Neural cell (in vitro differentiated cells): ENCODE data around the gene TTLL4. TPM values are rescaled to one million over a fixed set of nuclear protein-coding genes. Genes with fewer than 3 reads are reported as not detected.

Experiments
- H2AFZ ChIP-seq: fragments of 200-600, 300-800 bp; sonication (generic), shearing (Covaris generic); 2 replicates; pipeline ENCODE4 v1.6.0; 2014; ENCODE audit warnings: low read depth, mild to moderate bottlenecking, antibody characterized with exemption, low read length, moderate library complexity
- H3F3A ChIP-seq: fragments of 200-600 bp; shearing (Covaris generic); 2 replicates; pipeline ENCODE4 v1.6.1; 2016; ENCODE audit warnings: mild to moderate bottlenecking, moderate library complexity, mixed read lengths, antibody characterized with exemption, low read length; ENCODE audit not compliant: insufficient read depth, poor library complexity, severe bottlenecking
- H3K27ac ChIP-seq: fragments of 200-600, 300-800 bp; sonication (generic), shearing (Covaris generic); 2 replicates; pipeline ENCODE4 v1.5.1; 2014; ENCODE audit warnings: mild to moderate bottlenecking, low read length, moderate library complexity
- H3K27me3 ChIP-seq: fragments of 300-800, 200-600 bp; sonication (generic), shearing (Covaris generic); 2 replicates; pipeline ENCODE4 v1.6.0; 2014; ENCODE audit warnings: mild to moderate bottlenecking, low read depth, low read length, moderate library complexity; ENCODE audit not compliant: insufficient read depth
- H3K36me3 ChIP-seq: fragments of 300-800, 200-600 bp; sonication (generic), shearing (Covaris generic); 2 replicates; pipeline ENCODE4 v1.5.1; 2014; ENCODE audit warnings: mild to moderate bottlenecking, antibody characterized with exemption, low read length, moderate library complexity; ENCODE audit not compliant: insufficient read depth
- H3K4me2 ChIP-seq: fragments of 300-800, 200-600 bp; sonication (generic), shearing (Covaris generic); 2 replicates; pipeline ENCODE4 v1.6.0; 2014; ENCODE audit warnings: mild to moderate bottlenecking, low read length
- H3K4me3 ChIP-seq: fragments of 300-800, 200-600 bp; sonication (generic), shearing (Covaris generic); 2 replicates; pipeline ENCODE4 v1.5.1; 2014; ENCODE audit warnings: mild to moderate bottlenecking, low read length, moderate library complexity
- H3K79me2 ChIP-seq: fragments of 200-600 bp; shearing (Covaris generic); replicated peaks from 2 replicates; pipeline ENCODE4 v1.6.0; 2014; ENCODE audit warnings: mild to moderate bottlenecking, low read length, moderate library complexity; ENCODE audit not compliant: insufficient read depth
- H3K9ac ChIP-seq: fragments of 300-800, 200-600 bp; sonication (generic), shearing (Covaris generic); 2 replicates; pipeline ENCODE4 v1.6.1; 2016; ENCODE audit warnings: mild to moderate bottlenecking, low read length, mixed read lengths
- H3K9me2 ChIP-seq: fragments of 200-600 bp; shearing (Covaris generic); 2 replicates; pipeline ENCODE4 v1.6.1; 2016; ENCODE audit warnings: mild to moderate bottlenecking, low read length, mixed read lengths; ENCODE audit not compliant: insufficient read depth
- H3K9me3 ChIP-seq: fragments of 200-600, 300-800 bp; sonication (generic), shearing (Covaris generic); 2 replicates; pipeline ENCODE4 v1.6.1; 2016; ENCODE audit warnings: mild to moderate bottlenecking, mixed run types, low read length, moderate library complexity, mixed read lengths
- H4K20me1 ChIP-seq: fragments of 200-600 bp; shearing (Covaris generic); 2 replicates; pipeline ENCODE4 v1.6.1; 2016; ENCODE audit warnings: mild to moderate bottlenecking, mixed run types; ENCODE audit not compliant: insufficient read depth
- CTCF ChIP-seq: fragments of 450-650 bp; IDR thresholded peaks from 2 replicates; pipeline ENCODE4 v1.5.1; 2014; ENCODE audit warnings: antibody characterized with exemption, mild to moderate bottlenecking, moderate library complexity; ENCODE audit not compliant: poor library complexity, severe bottlenecking
- EP300 ChIP-seq: fragments of 450-650 bp; conservative IDR thresholded peaks from 2 replicates; pipeline ENCODE4 v1.6.1; 2014; ENCODE audit warnings: antibody characterized with exemption, mild to moderate bottlenecking, moderate library complexity; ENCODE audit not compliant: poor library complexity, severe bottlenecking
- EZH2 ChIP-seq: fragments of 200-600, 300-800 bp; shearing (Covaris generic), sonication (generic); IDR thresholded peaks from 2 replicates; pipeline ENCODE4 v1.6.1; 2014; ENCODE audit warnings: antibody characterized with exemption, low read length, borderline replicate concordance, mild to moderate bottlenecking; ENCODE audit not compliant: insufficient read depth, poor library complexity, severe bottlenecking
- MXI1 ChIP-seq: fragments of 450-650 bp; conservative IDR thresholded peaks from 2 replicates; pipeline ENCODE4 v1.6.1; 2014; ENCODE audit warnings: antibody characterized with exemption, mild to moderate bottlenecking; ENCODE audit not compliant: poor library complexity, severe bottlenecking
- POLR2AphosphoS5 ChIP-seq: IDR thresholded peaks from 2 replicates; pipeline ENCODE4 v1.6.1; 2012
- RAD21 ChIP-seq: fragments of 450-650 bp; conservative IDR thresholded peaks from 2 replicates; pipeline ENCODE4 v1.6.1; 2014; ENCODE audit warnings: antibody characterized with exemption, mild to moderate bottlenecking, moderate library complexity
- REST ChIP-seq: IDR thresholded peaks from 2 replicates; pipeline ENCODE4 v1.6.1; 2012; ENCODE audit warnings: borderline replicate concordance
- SMC3 ChIP-seq: fragments of 450-650 bp; conservative IDR thresholded peaks from 2 replicates; pipeline ENCODE4 v1.6.1; 2014; ENCODE audit warnings: antibody characterized with exemption, mild to moderate bottlenecking, moderate library complexity; ENCODE audit not compliant: poor library complexity
- TAF1 ChIP-seq: IDR thresholded peaks from 2 replicates; pipeline ENCODE4 v1.6.1; 2012; ENCODE audit warnings: low read depth
- polyA plus RNA-seq: library from polyadenylated mRNA; depleted of rRNA; stranded (reverse); fragments of >200 nt; gene quantifications from 2 replicates; pipeline ENCODE4 v1.2.3, GENCODE V29; 2014

Gene TTLL4
- polyA plus RNA-seq, 1 donor from 2014 or later: 5.3 TPM

- Histone ChIP-seq H2AFZ (no peak overlapping the region), H3K9me3 (no peaks in the 10 kb centered on the region), H4K20me1 (no peaks in the 10 kb centered on the region), H3K79me2 (no peaks in the 10 kb centered on the region), H3K27ac (no peak overlapping the region), H3K4me2 (no peak overlapping the region), H3K9me2 (no peaks in the 10 kb centered on the region), H3K36me3 (peaks cover 3% of the 10 kb centered on the region), H3F3A (no peaks in the 10 kb centered on the region), H3K9ac (no peak overlapping the region), H3K27me3 (no peaks in the 10 kb centered on the region), H3K4me3 (no peak overlapping the region)
- TF ChIP-seq RAD21: no peak
Observed at GRCh38 chr2:218746470-218746795, 35.8 kb downstream of the TTLL4 start.

- H3K4me3 ChIP-seq: no peak overlapping the region
- no peaks in the 10 kb centered on the region for H3K79me2 ChIP-seq
- H2AFZ ChIP-seq: no peak overlapping the region
- H3K36me3 ChIP-seq: peaks cover 3% of the 10 kb centered on the region
- H3F3A ChIP-seq: no peaks in the 10 kb centered on the region
- H3K4me2 ChIP-seq: no peak overlapping the region
- H3K9me3 ChIP-seq: no peaks in the 10 kb centered on the region
- H4K20me1 ChIP-seq: no peaks in the 10 kb centered on the region
- H3K9ac ChIP-seq: no peak overlapping the region
- no peak for TF ChIP-seq EP300
- TF ChIP-seq MXI1: no peak
- TF ChIP-seq REST: no peak
- TF ChIP-seq SMC3: no peak
- TF ChIP-seq EZH2: no peak
- no peak for TF ChIP-seq RAD21
- TF ChIP-seq TAF1: no peak
- TF ChIP-seq POLR2AphosphoS5: no peak
- TF ChIP-seq CTCF: no peak
- no peaks in the 10 kb centered on the region for H3K27me3 ChIP-seq
- H3K27ac ChIP-seq: no peak overlapping the region
- no peaks in the 10 kb centered on the region for H3K9me2 ChIP-seq
Observed at GRCh38 chr2:218746960-218747359, 36.3 kb downstream of the TTLL4 start.
